ENCODE data around the gene PCDHGA1. TPM values are rescaled to one million over a fixed set of nuclear protein-coding genes. Genes with fewer than 3 reads are reported as not detected.
"Not testable (repeated sequence)": the region's sequence is repeated elsewhere in the genome, so short reads cannot be mapped to it uniquely, and the experiment has no call there.

PCDHGA1 gene
- total RNA-seq, 1 donor from 2014 or later, result 0.13 TPM

- no peak for DNase-seq (ENCODE audit: extremely low spot score, unreplicated experiment)
- peaks cover 9% of the 10 kb centered on the region for H3K36me3 Mint-ChIP-seq (ENCODE audit: unreplicated experiment)
- H3K9me3 Mint-ChIP-seq (ENCODE audit: unreplicated experiment), result peaks cover 30% of the 10 kb centered on the region
- no peaks in the 10 kb centered on the region for H3K27me3 Mint-ChIP-seq (ENCODE audit: unreplicated experiment)
- TF ChIP-seq CTCF (IDR thresholded peaks at IDR 0.05), result no peak
- no peak overlapping the region for H3K4me3 Mint-ChIP-seq (ENCODE audit: unreplicated experiment)
- H3K27ac Mint-ChIP-seq (ENCODE audit: unreplicated experiment), result no peak overlapping the region
- H3K4me1 Mint-ChIP-seq (ENCODE audit: unreplicated experiment), result no peaks in the 10 kb centered on the region
Observed at GRCh38 chr5:141393267-141393666, 63.0 kb downstream of the PCDHGA1 start.

GRCh38 chr5:141394401-141395187 is 64.3 kb downstream of the PCDHGA1 start:
- H3K4me3 Mint-ChIP-seq (ENCODE audit: unreplicated experiment); DNase-seq (ENCODE audit: extremely low spot score, unreplicated experiment); H3K36me3 Mint-ChIP-seq (ENCODE audit: unreplicated experiment); H3K27me3 Mint-ChIP-seq (ENCODE audit: unreplicated experiment); H3K27ac Mint-ChIP-seq (ENCODE audit: unreplicated experiment); H3K4me1 Mint-ChIP-seq (ENCODE audit: unreplicated experiment): not testable (repeated sequence)
- peaks cover 23% of the 10 kb centered on the region for H3K9me3 Mint-ChIP-seq (ENCODE audit: unreplicated experiment)

GRCh38 chr5:141397756-141398551 is 67.6 kb downstream of the PCDHGA1 start, which contains the start of gene PCDHGB5:
Gene PCDHGB5 (plus strand): TSS chr5:141397947. CDS start chr5:141398128, 181 bp downstream.
- not testable (repeated sequence) for H3K27ac Mint-ChIP-seq (ENCODE audit: unreplicated experiment); H3K27me3 Mint-ChIP-seq (ENCODE audit: unreplicated experiment); DNase-seq (ENCODE audit: extremely low spot score, unreplicated experiment); H3K4me3 Mint-ChIP-seq (ENCODE audit: unreplicated experiment); H3K4me1 Mint-ChIP-seq (ENCODE audit: unreplicated experiment); H3K36me3 Mint-ChIP-seq (ENCODE audit: unreplicated experiment)
- peaks cover 11% of the 10 kb centered on the region for H3K9me3 Mint-ChIP-seq (ENCODE audit: unreplicated experiment)

- H3K27me3 Mint-ChIP-seq (ENCODE audit: unreplicated experiment), result no peaks in the 10 kb centered on the region
- H3K9me3 Mint-ChIP-seq (ENCODE audit: unreplicated experiment), result peaks cover 12% of the 10 kb centered on the region
- no peak for TF ChIP-seq CTCF (IDR thresholded peaks at IDR 0.05)
- DNase-seq (ENCODE audit: extremely low spot score, unreplicated experiment), result no peak
- no peaks in the 10 kb centered on the region for H3K4me1 Mint-ChIP-seq (ENCODE audit: unreplicated experiment)
- peaks cover 7% of the 10 kb centered on the region for H3K36me3 Mint-ChIP-seq (ENCODE audit: unreplicated experiment)
- H3K4me3 Mint-ChIP-seq (ENCODE audit: unreplicated experiment), result no peak overlapping the region
- H3K27ac Mint-ChIP-seq (ENCODE audit: unreplicated experiment), result no peak overlapping the region
Observed at GRCh38 chr5:141398608-141399007, 68.3 kb downstream of the PCDHGA1 start.

- no peak for TF ChIP-seq CTCF (IDR thresholded peaks at IDR 0.05)
- no peaks in the 10 kb centered on the region for H3K4me1 Mint-ChIP-seq (ENCODE audit: unreplicated experiment)
- DNase-seq (ENCODE audit: extremely low spot score, unreplicated experiment), result no peak
- H3K36me3 Mint-ChIP-seq (ENCODE audit: unreplicated experiment), result peaks cover 4% of the 10 kb centered on the region
- peaks cover 11% of the 10 kb centered on the region for H3K9me3 Mint-ChIP-seq (ENCODE audit: unreplicated experiment)
- no peak overlapping the region for H3K4me3 Mint-ChIP-seq (ENCODE audit: unreplicated experiment)
- H3K27ac Mint-ChIP-seq (ENCODE audit: unreplicated experiment), result no peak overlapping the region
- H3K27me3 Mint-ChIP-seq (ENCODE audit: unreplicated experiment), result no peaks in the 10 kb centered on the region
Observed at GRCh38 chr5:141399555-141400258, 69.4 kb downstream of the PCDHGA1 start.

All from osteocyte (in vitro differentiated cells).